NT2/D1 (cell line): ENCODE results near the gene ARHGAP42.

Source experiments
- SUZ12 ChIP-seq: IDR thresholded peaks from 2 replicates; pipeline ENCODE4 v1.6.1; 2011; ENCODE audit not compliant: insufficient read length, insufficient read depth; ENCODE audit errors: extremely low read depth
- YY1 ChIP-seq: IDR thresholded peaks from 2 replicates; pipeline ENCODE4 v1.6.1; 2011; ENCODE audit not compliant: insufficient read length, insufficient read depth
- ZNF274 ChIP-seq: IDR thresholded peaks from 2 replicates; pipeline ENCODE4 v1.6.1; 2011; ENCODE audit warnings: mild to moderate bottlenecking, low read depth, low read length

- TF ChIP-seq YY1: no peak
- TF ChIP-seq ZNF274: no peak
- TF ChIP-seq SUZ12: no peak
Observed at GRCh38 chr11:100922121-100922520, 235.0 kb downstream of the ARHGAP42 start.
